NT2/D1 (cell line): ENCODE results near the gene VIPR1.

ENCODE experiments used
- DNase-seq: peaks from one replicate; pipeline ENCODE4 v3.0.0-alpha.2; 2011; ENCODE audit warnings: low read depth, low spot score
- H3K27me3 ChIP-seq: 2 replicates; pipeline ENCODE4 v1.6.0; 2011; ENCODE audit warnings: mild to moderate bottlenecking; ENCODE audit not compliant: insufficient read length, insufficient read depth
- H3K36me3 ChIP-seq: 2 replicates; pipeline ENCODE4 v1.6.1; 2011; ENCODE audit warnings: mild to moderate bottlenecking, low read length, mixed read lengths; ENCODE audit not compliant: insufficient read depth, insufficient read length
- H3K4me1 ChIP-seq: 2 replicates; pipeline ENCODE4 v1.5.1; 2011; ENCODE audit not compliant: insufficient read depth, insufficient read length
- H3K4me3 ChIP-seq: 2 replicates; pipeline ENCODE4 v1.5.1; 2011; ENCODE audit warnings: low read depth; ENCODE audit not compliant: insufficient read length
- H3K9ac ChIP-seq: 2 replicates; pipeline ENCODE4 v1.6.0; 2011; ENCODE audit warnings: low read depth; ENCODE audit not compliant: insufficient read length
- H3K9me3 ChIP-seq: 2 replicates; pipeline ENCODE4 v1.5.1; 2011; ENCODE audit warnings: mild to moderate bottlenecking, low read length; ENCODE audit not compliant: insufficient read depth
- SUZ12 ChIP-seq: IDR thresholded peaks from 2 replicates; pipeline ENCODE4 v1.6.1; 2011; ENCODE audit not compliant: insufficient read length, insufficient read depth; ENCODE audit errors: extremely low read depth
- YY1 ChIP-seq: IDR thresholded peaks from 2 replicates; pipeline ENCODE4 v1.6.1; 2011; ENCODE audit not compliant: insufficient read length, insufficient read depth
- ZNF274 ChIP-seq: IDR thresholded peaks from 2 replicates; pipeline ENCODE4 v1.6.1; 2011; ENCODE audit warnings: mild to moderate bottlenecking, low read depth, low read length

The VIPR1 gene

DNA sequence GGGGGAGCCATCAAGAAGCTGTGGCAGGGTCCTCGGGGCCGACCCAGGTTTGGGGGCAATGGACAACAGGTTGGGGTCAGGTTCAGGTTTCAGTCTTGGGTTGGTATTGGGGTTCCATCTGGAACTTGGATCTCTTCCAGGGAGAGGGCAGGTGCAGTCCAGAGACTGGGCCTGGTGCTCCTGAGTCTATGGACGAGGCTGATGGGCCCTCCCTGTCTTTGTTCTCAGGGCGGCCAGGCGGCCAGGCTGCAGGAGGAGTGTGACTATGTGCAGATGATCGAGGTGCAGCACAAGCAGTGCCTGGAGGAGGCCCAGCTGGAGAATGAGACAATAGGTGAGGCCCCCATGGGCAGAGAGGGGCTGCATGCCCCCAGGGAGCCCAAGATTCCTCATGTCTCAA, 11.1 kb downstream of the VIPR1 start:
- no peak for DNase-seq
- Histone ChIP-seq H3K36me3 (peaks cover 3% of the 10 kb centered on the region), H3K9me3 (no peaks in the 10 kb centered on the region), H3K9ac (no peak overlapping the region), H3K27me3 (no peaks in the 10 kb centered on the region), H3K4me1 (no peaks in the 10 kb centered on the region), H3K4me3 (no peak overlapping the region)
- TF ChIP-seq YY1, result no peak
- no peak for TF ChIP-seq ZNF274
- TF ChIP-seq SUZ12, result no peak

GRCh38 chr3:42514876-42515275, 12.4 kb downstream of the VIPR1 start:
- Histone ChIP-seq H3K9ac (no peak overlapping the region), H3K9me3 (no peaks in the 10 kb centered on the region), H3K36me3 (peaks cover 3% of the 10 kb centered on the region), H3K4me1 (no peaks in the 10 kb centered on the region), H3K4me3 (no peak overlapping the region), H3K27me3 (no peaks in the 10 kb centered on the region)
- TF ChIP-seq YY1 (no peak), ZNF274 (no peak), SUZ12 (no peak)
- DNase-seq, result no peak

DNA sequence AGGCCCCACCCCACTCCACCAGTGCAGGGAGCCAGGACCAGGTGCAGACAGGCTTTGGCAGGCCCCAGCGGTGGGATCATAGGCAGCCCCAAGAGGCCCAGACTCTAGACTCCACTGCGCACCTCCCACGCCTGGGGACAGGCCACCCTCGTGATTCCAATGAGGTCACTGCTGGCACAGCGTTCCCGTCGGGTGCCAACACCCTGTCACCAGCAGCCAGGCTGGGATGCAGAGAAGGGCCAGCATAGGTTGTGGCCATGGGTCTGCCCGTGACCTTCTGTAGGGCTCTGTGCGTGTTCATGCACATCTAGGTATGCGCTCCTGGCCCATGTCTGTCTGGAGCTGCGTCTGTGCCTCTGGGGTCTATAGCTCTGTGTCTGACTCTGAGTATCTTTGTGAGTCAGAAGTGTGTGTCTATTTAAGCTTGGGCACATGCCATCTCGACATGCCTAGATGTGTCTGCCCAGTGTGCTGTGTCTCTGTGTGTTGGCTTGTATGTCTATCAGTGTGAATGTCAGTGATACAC, 13.0 kb downstream of the VIPR1 start:
- no peak overlapping the region for H3K4me3 ChIP-seq
- no peak for DNase-seq
- H3K9ac ChIP-seq, result no peak overlapping the region
- no peaks in the 10 kb centered on the region for H3K27me3 ChIP-seq
- H3K9me3 ChIP-seq, result no peaks in the 10 kb centered on the region
- H3K4me1 ChIP-seq, result no peaks in the 10 kb centered on the region
- peaks cover 3% of the 10 kb centered on the region for H3K36me3 ChIP-seq
- TF ChIP-seq YY1, result no peak
- TF ChIP-seq ZNF274, result no peak
- TF ChIP-seq SUZ12, result no peak

- TF ChIP-seq YY1 (no peak), SUZ12 (no peak), ZNF274 (no peak)
- no peaks in the 10 kb centered on the region for H3K27me3 ChIP-seq
- H3K9ac ChIP-seq, result no peak overlapping the region
Measured at GRCh38 chr3:42515976-42516375, 13.5 kb downstream of the VIPR1 start.

DNA sequence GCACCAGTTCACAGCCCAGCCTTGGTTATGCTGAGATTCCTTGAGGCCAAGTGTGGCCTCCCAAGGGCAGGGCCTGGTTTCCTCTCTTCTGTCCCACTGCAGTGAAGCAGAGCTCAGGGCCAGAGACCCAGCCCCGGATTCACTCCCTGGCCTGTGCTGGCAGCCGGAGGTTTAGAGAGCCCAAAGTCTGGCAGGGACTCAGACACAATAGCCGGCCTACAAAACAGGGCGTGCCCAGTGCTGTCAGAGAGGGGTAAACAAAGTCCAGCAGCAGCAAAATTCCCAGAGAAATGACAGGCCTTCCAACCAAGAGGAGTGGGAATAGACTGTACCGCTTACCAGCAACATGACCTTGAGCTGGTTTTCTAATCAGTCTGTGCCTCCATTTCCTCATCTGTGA, 14.0 kb downstream of the VIPR1 start:
- H3K9me3 ChIP-seq, result no peaks in the 10 kb centered on the region
- H3K4me3 ChIP-seq, result no peak overlapping the region
- no peaks in the 10 kb centered on the region for H3K27me3 ChIP-seq
- no peaks in the 10 kb centered on the region for H3K4me1 ChIP-seq
- TF ChIP-seq SUZ12 (no peak), ZNF274 (no peak), YY1 (no peak)
- no peak overlapping the region for H3K9ac ChIP-seq
- peaks cover 3% of the 10 kb centered on the region for H3K36me3 ChIP-seq
- DNase-seq, result no peak

More at GRCh38 chr3:42515976-42516375, 13.5 kb downstream of the VIPR1 start:
- Histone ChIP-seq H3K36me3 (peaks cover 3% of the 10 kb centered on the region), H3K9me3 (no peaks in the 10 kb centered on the region), H3K4me3 (no peak overlapping the region), H3K4me1 (no peaks in the 10 kb centered on the region)
- DNase-seq, result no peak

DNA sequence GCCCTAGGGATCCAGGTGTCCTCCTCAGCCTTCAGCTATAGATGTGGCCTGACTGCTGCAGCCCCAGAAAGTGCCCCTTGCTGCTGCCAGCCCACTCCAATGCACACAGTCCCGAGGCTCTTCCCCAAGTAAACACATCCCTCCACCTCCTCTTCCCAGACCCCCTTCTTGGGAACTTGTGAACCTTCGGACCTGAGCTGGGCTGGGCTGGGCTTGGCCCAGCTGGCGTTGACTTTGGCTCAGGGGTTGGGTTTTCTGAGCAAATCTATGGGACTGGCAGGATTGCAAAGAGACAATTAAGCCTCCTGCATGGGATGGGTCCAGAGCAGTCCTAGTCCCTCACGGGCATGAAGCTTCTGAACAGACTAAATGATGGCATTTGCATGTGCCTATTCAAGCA, 14.7 kb downstream of the VIPR1 start:
- no peak for DNase-seq
- Histone ChIP-seq H3K9me3 (no peaks in the 10 kb centered on the region), H3K4me1 (no peaks in the 10 kb centered on the region)

GRCh38 chr3:42518800-42519567, 16.5 kb downstream of the VIPR1 start:
- H3K27me3 ChIP-seq, result no peaks in the 10 kb centered on the region
- H3K4me1 ChIP-seq, result no peaks in the 10 kb centered on the region
- H3K36me3 ChIP-seq, result peaks cover 5% of the 10 kb centered on the region
- no peaks in the 10 kb centered on the region for H3K9me3 ChIP-seq
- no peak overlapping the region for H3K4me3 ChIP-seq
- H3K9ac ChIP-seq, result no peak overlapping the region
- DNase-seq, result no peak
- TF ChIP-seq ZNF274, result no peak
- TF ChIP-seq YY1, result no peak
- TF ChIP-seq SUZ12, result no peak

More for the DNA sequence above, 14.7 kb downstream of the VIPR1 start:
- Histone ChIP-seq H3K9ac (no peak overlapping the region), H3K4me3 (no peak overlapping the region), H3K27me3 (no peaks in the 10 kb centered on the region), H3K36me3 (peaks cover 3% of the 10 kb centered on the region)
- no peak for TF ChIP-seq SUZ12
